H9 (cell line): ENCODE data around the gene JCHAIN. TPM values are rescaled to one million over a fixed set of nuclear protein-coding genes. Genes with fewer than 3 reads are reported as not detected.

Experiments
- DNase-seq: peaks from one replicate; pipeline ENCODE4 v3.0.0-alpha.2; 2017
- H2AFZ ChIP-seq: one replicate; pipeline ENCODE4 v1.6.1; 2013; ENCODE audit warnings: mild to moderate bottlenecking, low read length, control low read depth, moderate library complexity
- H2AK5ac ChIP-seq: 2 replicates; pipeline ENCODE4 v1.6.1; 2013; ENCODE audit warnings: low read length, control low read depth, mixed read lengths; ENCODE audit not compliant: insufficient read length
- H2BK120ac ChIP-seq: one replicate; pipeline ENCODE4 v1.6.1; 2013; ENCODE audit warnings: low read depth, mild to moderate bottlenecking, low read length, control low read depth, inconsistent platforms; ENCODE audit not compliant: poor library complexity, severe bottlenecking
- H2BK12ac ChIP-seq: 2 replicates; pipeline ENCODE4 v1.6.1; 2013; ENCODE audit warnings: low read length, control low read depth, mixed read lengths, low read depth; ENCODE audit not compliant: insufficient read length
- H2BK15ac ChIP-seq: 2 replicates; pipeline ENCODE4 v1.6.1; 2013; ENCODE audit warnings: low read depth, low read length, control low read depth
- H2BK20ac ChIP-seq: one replicate; pipeline ENCODE4 v1.6.1; 2013; ENCODE audit warnings: low read depth, mild to moderate bottlenecking, low read length, control low read depth, inconsistent platforms; ENCODE audit not compliant: poor library complexity, severe bottlenecking
- H2BK5ac ChIP-seq: 2 replicates; pipeline ENCODE4 v1.6.1; 2013; ENCODE audit warnings: low read length, control low read depth, mixed read lengths; ENCODE audit not compliant: insufficient read length
- H3K14ac ChIP-seq: 2 replicates; pipeline ENCODE4 v1.6.1; 2013; ENCODE audit warnings: low read length, control low read depth; ENCODE audit not compliant: insufficient read depth
- H3K18ac ChIP-seq: 2 replicates; pipeline ENCODE4 v1.6.1; 2013; ENCODE audit warnings: low read depth, mild to moderate bottlenecking, mixed read lengths, low read length, control low read depth; ENCODE audit not compliant: insufficient read length
- H3K23ac ChIP-seq: 2 replicates; pipeline ENCODE4 v1.6.1; 2013; ENCODE audit warnings: low read length, control low read depth, mixed read lengths, low read depth; ENCODE audit not compliant: insufficient read length
- H3K23me2 ChIP-seq: 2 replicates; pipeline ENCODE4 v1.6.1; 2013; ENCODE audit warnings: low read depth, mild to moderate bottlenecking, mixed read lengths, low read length, control low read depth; ENCODE audit not compliant: insufficient read length, poor library complexity, severe bottlenecking
- H3K27ac ChIP-seq: 2 replicates; pipeline ENCODE4 v1.5.1; 2013; ENCODE audit warnings: low read length, control low read depth, mixed read lengths, low read depth; ENCODE audit not compliant: insufficient read length
- H3K27me3 ChIP-seq: 2 replicates; pipeline ENCODE4 v1.6.1; 2013; ENCODE audit warnings: low read length, control low read depth, inconsistent platforms; ENCODE audit not compliant: insufficient read depth
- H3K4ac ChIP-seq: 2 replicates; pipeline ENCODE4 v1.6.1; 2013; ENCODE audit warnings: low read depth, mild to moderate bottlenecking, control low read depth, inconsistent platforms, low read length, moderate library complexity
- H3K4me1 ChIP-seq: 2 replicates; pipeline ENCODE4 v1.6.1; 2013; ENCODE audit warnings: low read length, control low read depth, inconsistent platforms; ENCODE audit not compliant: insufficient read depth
- H3K4me2 ChIP-seq: 2 replicates; pipeline ENCODE4 v1.6.1; 2013; ENCODE audit warnings: low read length, control low read depth, mixed read lengths; ENCODE audit not compliant: insufficient read length, insufficient read depth
- H3K56ac ChIP-seq: 2 replicates; pipeline ENCODE4 v1.6.1; 2013; ENCODE audit warnings: low read depth, mild to moderate bottlenecking, mixed read lengths, low read length, control low read depth; ENCODE audit not compliant: insufficient read length
- H3K79me1 ChIP-seq: 2 replicates; pipeline ENCODE4 v1.6.1; 2013; ENCODE audit warnings: low read depth, mild to moderate bottlenecking, moderate library complexity, low read length, control low read depth, inconsistent platforms; ENCODE audit not compliant: insufficient read depth, poor library complexity, severe bottlenecking
- H3K79me2 ChIP-seq: 2 replicates; pipeline ENCODE4 v1.6.1; 2013; ENCODE audit warnings: low read length, control low read depth, inconsistent platforms; ENCODE audit not compliant: insufficient read depth
- H3K9ac ChIP-seq: 2 replicates; pipeline ENCODE4 v1.6.1; 2013; ENCODE audit warnings: low read length, control low read depth, mixed read lengths; ENCODE audit not compliant: insufficient read length; ENCODE audit errors: extremely low read depth
- H3K9me3 ChIP-seq: one replicate; pipeline ENCODE4 v1.6.1; 2013; ENCODE audit warnings: low read depth, low read length, inconsistent platforms; ENCODE audit not compliant: control insufficient read depth
- H3T11ph ChIP-seq: one replicate; pipeline ENCODE4 v1.6.1; 2013; ENCODE audit warnings: mild to moderate bottlenecking, low read length, control low read depth, inconsistent platforms
- H4K20me1 ChIP-seq: one replicate; pipeline ENCODE4 v1.6.1; 2013; ENCODE audit not compliant: control insufficient read depth, insufficient read length, insufficient read depth
- H4K5ac ChIP-seq: 2 replicates; pipeline ENCODE4 v1.6.1; 2013; ENCODE audit warnings: low read depth, mild to moderate bottlenecking, mixed read lengths, low read length, control low read depth; ENCODE audit not compliant: insufficient read length
- H4K8ac ChIP-seq: replicated peaks from 2 replicates; pipeline ENCODE4 v1.6.1; 2013; ENCODE audit warnings: low read length, control low read depth, mixed read lengths, low read depth; ENCODE audit not compliant: insufficient read length
- H4K91ac ChIP-seq: 2 replicates; pipeline ENCODE4 v1.6.1; 2013; ENCODE audit warnings: low read depth, mild to moderate bottlenecking, moderate library complexity, mixed read lengths, low read length, control low read depth; ENCODE audit not compliant: insufficient read length
- H3K27ac Mint-ChIP-seq, 3 experiments: 2 replicates in 2 of 3; 3 replicates in 1 of 3; pipeline ENCODE4 v1.8.0; 2020 to 2021; ENCODE audit warnings: mixed read lengths in 3 of 3, mild to moderate bottlenecking in 1 of 3, moderate library complexity in 1 of 3
- H3K27me3 Mint-ChIP-seq: 2 replicates; pipeline ENCODE4 v1.8.0; 2021; ENCODE audit warnings: low read depth, mild to moderate bottlenecking, moderate library complexity, mixed read lengths
- H3K36me3 Mint-ChIP-seq, 3 experiments: 2 replicates in 2 of 3; 3 replicates in 1 of 3; pipeline ENCODE4 v1.8.0; 2020 to 2021; ENCODE audit warnings: low read depth in 3 of 3, mixed read lengths in 3 of 3; ENCODE audit not compliant: insufficient read depth in 1 of 3
- H3K4me1 Mint-ChIP-seq, 2 experiments: 2 replicates each; pipeline ENCODE4 v1.8.0; 2020; ENCODE audit warnings: mixed read lengths in 2 of 2
- H3K4me3 Mint-ChIP-seq, 2 experiments: 2 replicates in 1 of 2; 3 replicates in 1 of 2; pipeline ENCODE4 v1.8.0; 2020 to 2021; ENCODE audit warnings: mild to moderate bottlenecking in 2 of 2, mixed read lengths in 2 of 2, moderate library complexity in 1 of 2
- H3K9me3 Mint-ChIP-seq, 2 experiments: 2 replicates in 1 of 2; 3 replicates in 1 of 2; pipeline ENCODE4 v1.8.0; 2020; ENCODE audit warnings: mild to moderate bottlenecking in 2 of 2, mixed read lengths in 2 of 2, moderate library complexity in 1 of 2
- WGBS: extraction: QIAGEN DNeasy Blood & Tissue Kit; methylation state at CpG from one replicate; pipeline ENCODE4 v1.1.7; 2013; ENCODE audit warnings: missing lambda C conversion rate, low lambda C conversion rate, mixed read lengths; ENCODE audit not compliant: insufficient read length; ENCODE audit errors: extremely low coverage; 5-methylcytosine and 5-hydroxymethylcytosine counted together
- total RNA-seq: library from RNA; stranded (reverse); gene quantifications from 2 replicates; pipeline ENCODE4 v1.2.1, GENCODE V29; 2021
- TF ChIP-seq, protein P1 (sequence below): fragments of 200-600 bp; sonication (generic); conservative IDR thresholded peaks from 3 replicates; pipeline ENCODE4 v1.8.0; 2021; ENCODE audit warnings: antibody characterized with exemption, mild to moderate bottlenecking

The JCHAIN gene
- total RNA-seq, 1 experiment from 2014 or later, result not detected

DNA sequence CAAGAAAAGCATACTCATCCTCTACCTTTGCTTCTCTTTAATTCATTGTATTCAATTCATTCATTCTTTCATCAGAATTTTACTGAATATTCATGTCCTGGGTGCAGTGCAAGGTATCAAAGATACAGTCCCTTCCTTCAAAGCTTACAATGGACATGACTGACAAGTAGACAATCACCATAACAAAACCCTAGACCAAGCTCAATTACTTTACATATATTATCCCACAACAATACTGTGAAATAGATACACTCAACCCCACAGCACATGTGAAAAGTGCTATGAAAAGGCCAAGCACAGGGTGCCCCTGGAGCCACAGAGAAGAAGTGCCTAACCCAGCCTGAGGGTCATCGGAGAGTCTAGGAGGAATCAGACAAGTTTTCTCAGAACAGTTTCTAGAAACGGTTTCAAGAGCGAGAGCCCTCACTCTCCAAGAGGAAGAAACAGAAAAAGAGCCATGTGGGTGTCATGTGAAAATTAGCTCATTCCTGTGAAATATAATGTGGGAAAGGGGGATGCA, 58.9 kb downstream of the JCHAIN start:
- H3K27me3 ChIP-seq, result no peaks in the 10 kb centered on the region
- no peak overlapping the region for H2BK20ac ChIP-seq
- no peaks in the 10 kb centered on the region for H3K4me1 ChIP-seq
- H3K36me3 Mint-ChIP-seq, result no peaks in the 10 kb centered on the region
- no peak overlapping the region for H2AK5ac ChIP-seq
- H4K91ac ChIP-seq, result no peak overlapping the region
- H3K4ac ChIP-seq, result no peak overlapping the region
- peaks cover 0 to 4% of the 10 kb centered on the region in 2 experiments; a peak in 1 of 4 replicates for H3K4me1 Mint-ChIP-seq
- no peaks in the 10 kb centered on the region for H3K9me3 ChIP-seq
- H2BK120ac ChIP-seq, result no peak overlapping the region
- H3K23ac ChIP-seq, result no peak overlapping the region
- no peak overlapping the region for H2AFZ ChIP-seq
- H2BK15ac ChIP-seq, result no peak overlapping the region
- no peaks in the 10 kb centered on the region; a peak in 1 of 5 replicates for H3K9me3 Mint-ChIP-seq
- no CpG with 5 or more reads among the region's 3 CpGs for WGBS
- no peaks in the 10 kb centered on the region for H3K23me2 ChIP-seq
- H3K79me1 ChIP-seq, result no peaks in the 10 kb centered on the region
- H3K27ac ChIP-seq, result no peak overlapping the region
- no peak for DNase-seq
- H2BK5ac ChIP-seq, result no peak overlapping the region
- H4K20me1 ChIP-seq, result no peaks in the 10 kb centered on the region
- no peak overlapping the region for H4K5ac ChIP-seq
- TF ChIP-seq, protein P1, sequence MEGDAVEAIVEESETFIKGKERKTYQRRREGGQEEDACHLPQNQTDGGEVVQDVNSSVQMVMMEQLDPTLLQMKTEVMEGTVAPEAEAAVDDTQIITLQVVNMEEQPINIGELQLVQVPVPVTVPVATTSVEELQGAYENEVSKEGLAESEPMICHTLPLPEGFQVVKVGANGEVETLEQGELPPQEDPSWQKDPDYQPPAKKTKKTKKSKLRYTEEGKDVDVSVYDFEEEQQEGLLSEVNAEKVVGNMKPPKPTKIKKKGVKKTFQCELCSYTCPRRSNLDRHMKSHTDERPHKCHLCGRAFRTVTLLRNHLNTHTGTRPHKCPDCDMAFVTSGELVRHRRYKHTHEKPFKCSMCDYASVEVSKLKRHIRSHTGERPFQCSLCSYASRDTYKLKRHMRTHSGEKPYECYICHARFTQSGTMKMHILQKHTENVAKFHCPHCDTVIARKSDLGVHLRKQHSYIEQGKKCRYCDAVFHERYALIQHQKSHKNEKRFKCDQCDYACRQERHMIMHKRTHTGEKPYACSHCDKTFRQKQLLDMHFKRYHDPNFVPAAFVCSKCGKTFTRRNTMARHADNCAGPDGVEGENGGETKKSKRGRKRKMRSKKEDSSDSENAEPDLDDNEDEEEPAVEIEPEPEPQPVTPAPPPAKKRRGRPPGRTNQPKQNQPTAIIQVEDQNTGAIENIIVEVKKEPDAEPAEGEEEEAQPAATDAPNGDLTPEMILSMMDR, result no peak
- H3K79me2 ChIP-seq, result no peaks in the 10 kb centered on the region
- no peak overlapping the region for H3K4me3 Mint-ChIP-seq
- no peaks in the 10 kb centered on the region for H3K27me3 Mint-ChIP-seq
- no peak overlapping the region for H3T11ph ChIP-seq
- no peak overlapping the region for H3K4me2 ChIP-seq
- H3K27ac Mint-ChIP-seq, result no peak overlapping the region
- H3K9ac ChIP-seq, result no peak overlapping the region
- no peak overlapping the region for H3K56ac ChIP-seq
- no peak overlapping the region for H3K18ac ChIP-seq
- H3K14ac ChIP-seq, result no peak overlapping the region
- H4K8ac ChIP-seq, result no peak overlapping the region
- no peak overlapping the region for H2BK12ac ChIP-seq
